Right atrium auricular region (tissue), 2 donors: ENCODE measurements around the gene PSAPL1. TPM values are rescaled to one million over a fixed set of nuclear protein-coding genes. Genes with fewer than 3 reads are reported as not detected.
"Not testable (repeated sequence)": the region's sequence is repeated elsewhere in the genome, so short reads cannot be mapped to it uniquely, and the experiment has no call there.

ENCODE experiments used
- DNase-seq: peaks from one replicate; pipeline ENCODE4 v3.0.0-alpha.2; 2019; ENCODE audit warnings: low spot score
- H3K27ac ChIP-seq, 2 donors: fragments of 200-600 bp; sonication (generic); 1 replicate in 1 of 2; 2 replicates in 1 of 2; pipeline ENCODE4 v1.5.1; 2016 to 2019
- H3K27me3 ChIP-seq, 2 donors: fragments of 200-600 bp; sonication (generic); one replicate each; pipeline versions ENCODE4 v1.5.1 to v1.6.0; 2017 to 2019
- H3K36me3 ChIP-seq: fragments of 200-600 bp; sonication (generic); one replicate; pipeline ENCODE4 v1.5.1; 2016
- H3K4me1 ChIP-seq, 2 donors: fragments of 200-600 bp; sonication (generic); one replicate each; pipeline versions ENCODE4 v1.5.1 to v1.6.0; 2017 to 2019
- H3K4me3 ChIP-seq, 2 donors: fragments of 200-600 bp; sonication (generic); 1 replicate in 1 of 2; 2 replicates in 1 of 2; pipeline ENCODE4 v1.5.1; 2017 to 2019; ENCODE audit warnings: mild to moderate bottlenecking in 1 of 2, moderate library complexity in 1 of 2
- H3K9me3 ChIP-seq, 2 donors: fragments of 200-600 bp; sonication (generic); one replicate each; pipeline ENCODE4 v1.5.1; 2019
- total RNA-seq, 2 donors: library from RNA; depleted of rRNA; stranded (reverse); fragments of >200 nt; gene quantifications; one replicate each; pipeline ENCODE4 v1.1.0, GENCODE V29; 2016
- TF ChIP-seq, protein P1 (sequence below), 2 donors: fragments of 200-600 bp; sonication (generic); IDR thresholded peaks; one replicate each; pipeline ENCODE4 v1.5.1; 2019; ENCODE audit warnings: antibody characterized with exemption in 2 of 2

Gene PSAPL1
- total RNA-seq, 2 donors from 2014 or later: 0.12 TPM; not detected in 1

DNA sequence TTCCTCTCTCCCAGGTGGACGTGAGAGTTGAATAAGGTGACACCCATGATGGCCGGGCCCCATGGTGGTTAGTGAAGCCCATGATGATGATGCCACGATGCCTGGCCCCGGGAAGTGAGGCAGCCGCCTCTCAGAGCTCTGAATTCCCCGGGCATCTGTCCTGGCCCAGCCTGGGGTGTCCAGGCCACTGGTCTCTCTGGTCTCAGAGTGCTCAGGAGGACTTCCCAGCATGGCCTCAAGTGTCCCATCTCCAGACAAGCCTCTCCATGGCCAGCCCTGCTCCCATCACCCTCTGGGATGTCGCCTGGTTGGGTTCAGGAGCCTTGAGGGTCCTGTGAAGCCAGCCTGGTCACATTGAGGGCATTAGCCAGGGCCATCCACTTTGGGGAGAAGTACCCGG, 24.7 kb upstream of the PSAPL1 start:
- no peaks in the 10 kb centered on the region for H3K4me1 ChIP-seq
- DNase-seq: no peak
- TF ChIP-seq, protein P1, sequence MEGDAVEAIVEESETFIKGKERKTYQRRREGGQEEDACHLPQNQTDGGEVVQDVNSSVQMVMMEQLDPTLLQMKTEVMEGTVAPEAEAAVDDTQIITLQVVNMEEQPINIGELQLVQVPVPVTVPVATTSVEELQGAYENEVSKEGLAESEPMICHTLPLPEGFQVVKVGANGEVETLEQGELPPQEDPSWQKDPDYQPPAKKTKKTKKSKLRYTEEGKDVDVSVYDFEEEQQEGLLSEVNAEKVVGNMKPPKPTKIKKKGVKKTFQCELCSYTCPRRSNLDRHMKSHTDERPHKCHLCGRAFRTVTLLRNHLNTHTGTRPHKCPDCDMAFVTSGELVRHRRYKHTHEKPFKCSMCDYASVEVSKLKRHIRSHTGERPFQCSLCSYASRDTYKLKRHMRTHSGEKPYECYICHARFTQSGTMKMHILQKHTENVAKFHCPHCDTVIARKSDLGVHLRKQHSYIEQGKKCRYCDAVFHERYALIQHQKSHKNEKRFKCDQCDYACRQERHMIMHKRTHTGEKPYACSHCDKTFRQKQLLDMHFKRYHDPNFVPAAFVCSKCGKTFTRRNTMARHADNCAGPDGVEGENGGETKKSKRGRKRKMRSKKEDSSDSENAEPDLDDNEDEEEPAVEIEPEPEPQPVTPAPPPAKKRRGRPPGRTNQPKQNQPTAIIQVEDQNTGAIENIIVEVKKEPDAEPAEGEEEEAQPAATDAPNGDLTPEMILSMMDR (IDR thresholded peaks at IDR 0.05): no peak
- no peaks in the 10 kb centered on the region for H3K36me3 ChIP-seq
- H3K9me3 ChIP-seq: no peaks in the 10 kb centered on the region
- H3K27ac ChIP-seq: no peak overlapping the region
- H3K27me3 ChIP-seq: no peaks in the 10 kb centered on the region
- no peak overlapping the region for H3K4me3 ChIP-seq

GRCh38 chr4:7458477-7458876, 23.7 kb upstream of the PSAPL1 start:
- no peak for DNase-seq
- Histone ChIP-seq H3K27me3 (no peaks in the 10 kb centered on the region), H3K36me3 (no peaks in the 10 kb centered on the region), H3K4me3 (no peak overlapping the region), H3K27ac (no peak overlapping the region), H3K4me1 (no peaks in the 10 kb centered on the region), H3K9me3 (no peaks in the 10 kb centered on the region)
- TF ChIP-seq, protein P1 (IDR thresholded peaks at IDR 0.05): no peak

DNA sequence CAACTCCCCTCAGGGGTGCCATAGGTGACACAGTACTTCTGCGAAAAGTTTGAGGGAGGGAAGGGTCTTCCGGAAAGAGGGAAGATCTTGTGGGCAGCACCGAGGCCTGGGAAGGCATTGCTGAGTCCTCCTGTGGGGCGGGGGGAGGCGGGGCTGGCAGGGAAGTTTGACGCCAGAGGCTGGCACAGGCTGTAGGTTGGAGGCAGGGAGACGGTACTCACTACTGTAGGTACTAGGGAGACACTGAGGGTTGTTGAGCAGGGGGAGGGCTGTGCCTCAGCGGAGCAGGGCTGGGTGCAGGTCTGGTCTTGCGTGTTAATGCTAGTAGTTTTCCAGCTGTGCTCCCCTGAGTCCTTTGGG, 23.3 kb upstream of the PSAPL1 start:
- no peaks in the 10 kb centered on the region for H3K4me1 ChIP-seq
- no peaks in the 10 kb centered on the region for H3K36me3 ChIP-seq
- DNase-seq: no peak
- H3K4me3 ChIP-seq: no peak overlapping the region
- no peak overlapping the region for H3K27ac ChIP-seq
- H3K9me3 ChIP-seq: no peaks in the 10 kb centered on the region
- no peaks in the 10 kb centered on the region for H3K27me3 ChIP-seq
- TF ChIP-seq, protein P1 (IDR thresholded peaks at IDR 0.05): no peak

DNA sequence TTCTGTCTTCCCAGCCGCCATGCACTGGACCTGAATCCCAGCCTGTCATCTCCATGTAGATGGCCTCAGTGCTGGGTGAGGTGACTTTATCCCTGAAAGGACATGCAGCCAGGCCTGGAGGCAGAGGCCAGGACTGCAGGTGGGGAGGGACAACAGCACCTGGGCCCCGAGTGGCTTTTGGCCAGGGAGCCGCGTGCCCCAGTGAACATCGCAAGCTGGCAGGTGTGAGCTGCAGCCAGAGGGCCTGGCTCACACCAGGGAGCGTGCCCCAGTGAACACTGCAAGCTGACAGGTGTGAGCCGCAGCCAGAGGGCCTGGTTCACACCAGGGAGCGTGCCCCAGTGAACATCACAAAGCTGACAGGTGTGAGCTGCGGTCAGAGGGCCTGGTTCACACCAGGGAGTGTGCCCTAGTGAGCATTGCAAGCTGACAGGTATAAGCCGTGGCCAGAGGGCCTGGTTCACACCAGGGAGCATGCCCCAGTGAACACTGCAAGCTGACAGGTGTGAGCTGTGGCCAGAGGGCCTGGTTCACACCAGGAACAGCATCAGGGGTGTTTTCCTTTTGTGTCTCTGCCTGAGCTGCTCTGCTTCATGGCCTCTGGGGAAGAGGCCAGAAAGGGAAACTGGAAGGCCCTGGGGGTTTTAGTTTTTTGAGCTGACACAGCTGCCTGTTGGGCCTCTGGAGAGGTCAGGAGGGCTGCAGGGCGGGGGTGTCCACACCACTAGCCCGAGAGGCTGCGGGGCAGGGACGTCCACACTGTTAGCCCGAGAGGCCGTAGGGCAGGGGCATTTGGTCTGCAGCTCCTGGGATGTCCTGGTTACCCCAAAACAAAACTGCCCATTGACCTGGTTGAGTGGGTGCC, 22.7 kb upstream of the PSAPL1 start:
- TF ChIP-seq, protein P1 (IDR thresholded peaks at IDR 0.05): no peak
- H3K4me1 ChIP-seq: no peaks in the 10 kb centered on the region
- DNase-seq: no peak

GRCh38 chr4:7452802-7453201, 18.1 kb upstream of the PSAPL1 start:
- not testable (repeated sequence) for H3K4me1 ChIP-seq, H3K36me3 ChIP-seq, H3K4me3 ChIP-seq, H3K27ac ChIP-seq, H3K27me3 ChIP-seq, H3K9me3 ChIP-seq, DNase-seq

More for the DNA sequence above, 22.7 kb upstream of the PSAPL1 start:
- Histone ChIP-seq H3K4me3 (no peak overlapping the region), H3K36me3 (no peaks in the 10 kb centered on the region), H3K9me3 (no peaks in the 10 kb centered on the region), H3K27me3 (no peaks in the 10 kb centered on the region), H3K27ac (no peak overlapping the region)

- Histone ChIP-seq H3K4me3 (no peak overlapping the region), H3K27ac (no peak overlapping the region)
These were observed 17.1 kb upstream of the PSAPL1 start for GRCh38 chr4:7451800-7452199.

More at GRCh38 chr4:7451800-7452199, 17.1 kb upstream of the PSAPL1 start:
- no peaks in the 10 kb centered on the region for H3K9me3 ChIP-seq
- DNase-seq: no peak
- TF ChIP-seq, protein P1 (IDR thresholded peaks at IDR 0.05): no peak
- H3K27me3 ChIP-seq: no peaks in the 10 kb centered on the region
- no peaks in the 10 kb centered on the region for H3K36me3 ChIP-seq
- no peaks in the 10 kb centered on the region for H3K4me1 ChIP-seq
